ENCODE data around the gene CCNJL. TPM values are rescaled to one million over a fixed set of nuclear protein-coding genes. Genes with fewer than 3 reads are reported as not detected.

The CCNJL gene
- total RNA-seq, 1 donor from 2014 or later, result 16.6 TPM

GRCh38 chr5:160269017-160269416 lies 43.3 kb downstream of the CCNJL start:
- H3K27me3 ChIP-seq, result no peaks in the 10 kb centered on the region
- TF ChIP-seq CTCF (IDR thresholded peaks at IDR 0.05), result no peak
- intact Hi-C loops (cut with DNase I), result no loop called here
- H3K27ac ChIP-seq, result peak overlapping the region; percentile 65
- ATAC-seq (peak; percentile 91), DNase-seq (peak; percentile 94)
- H3K36me3 ChIP-seq, result no peaks in the 10 kb centered on the region
- H3K4me3 ChIP-seq, result no peak overlapping the region
- no peaks in the 10 kb centered on the region for H3K9me3 ChIP-seq
- H3K4me1 ChIP-seq, result peaks cover 37% of the 10 kb centered on the region

GRCh38 chr5:160268121-160268520 lies 44.2 kb downstream of the CCNJL start:
- H3K9me3 ChIP-seq, result no peaks in the 10 kb centered on the region
- no peak overlapping the region for H3K4me3 ChIP-seq
- no peak overlapping the region for H3K27ac ChIP-seq
- peak; percentile 25 for ATAC-seq
- no peaks in the 10 kb centered on the region for H3K27me3 ChIP-seq
- no peaks in the 10 kb centered on the region for H3K36me3 ChIP-seq
- peaks cover 37% of the 10 kb centered on the region for H3K4me1 ChIP-seq
- intact Hi-C loops (cut with DNase I), result no loop called here
- TF ChIP-seq CTCF (IDR thresholded peaks at IDR 0.05), result no peak
- peak; percentile 49 for DNase-seq

GRCh38 chr5:160266752-160267345 lies 45.5 kb downstream of the CCNJL start:
- Histone ChIP-seq H3K36me3 (no peaks in the 10 kb centered on the region), H3K4me1 (peaks cover 31% of the 10 kb centered on the region), H3K9me3 (no peaks in the 10 kb centered on the region), H3K27ac (no peak overlapping the region), H3K4me3 (no peak overlapping the region), H3K27me3 (no peaks in the 10 kb centered on the region)
- DNase-seq (peak; percentile 18), ATAC-seq (no peak)
- no peak for TF ChIP-seq CTCF (IDR thresholded peaks at IDR 0.05)
- intact Hi-C loops (cut with DNase I), result no loop called here

GRCh38 chr5:160266044-160266443 lies 46.3 kb downstream of the CCNJL start:
- H3K27ac ChIP-seq, result no peak overlapping the region
- no peaks in the 10 kb centered on the region for H3K36me3 ChIP-seq
- TF ChIP-seq CTCF (IDR thresholded peaks at IDR 0.05), result no peak
- ATAC-seq, result no peak
- DNase-seq, result peak; percentile 31
- H3K27me3 ChIP-seq, result no peaks in the 10 kb centered on the region
- no peak overlapping the region for H3K4me3 ChIP-seq
- no peaks in the 10 kb centered on the region for H3K9me3 ChIP-seq
- intact Hi-C loops (cut with DNase I), result no loop called here
- peaks cover 27% of the 10 kb centered on the region for H3K4me1 ChIP-seq

- DNase-seq, result no peak
- peaks cover 10% of the 10 kb centered on the region for H3K4me1 ChIP-seq
- no peaks in the 10 kb centered on the region for H3K9me3 ChIP-seq
- intact Hi-C loops (cut with DNase I), result no loop called here
- H3K36me3 ChIP-seq, result no peaks in the 10 kb centered on the region
- ATAC-seq, result no peak
- no peaks in the 10 kb centered on the region for H3K27me3 ChIP-seq
- H3K27ac ChIP-seq, result no peak overlapping the region
- TF ChIP-seq CTCF (IDR thresholded peaks at IDR 0.05), result no peak
- no peak overlapping the region for H3K4me3 ChIP-seq
Observed at GRCh38 chr5:160263326-160263855, 49.0 kb downstream of the CCNJL start.
